GM12878 (cell line): ENCODE results near the gene M1AP.

ENCODE experiments used
- CEBPB ChIP-seq, 2 experiments: fragments of 150-350 bp in 1 of 2; IDR thresholded peaks; 2 replicates each; pipeline ENCODE4 v1.6.1; 2012 to 2014; ENCODE audit warnings: low read depth in 2 of 2, low read length in 2 of 2, borderline replicate concordance in 1 of 2, inconsistent platforms in 1 of 2
- CTCF ChIP-seq, 3 experiments: IDR thresholded peaks in 2 of 3; conservative IDR thresholded peaks in 1 of 3; 2 replicates each; pipeline ENCODE4 v1.5.1; 2011; ENCODE audit warnings: low read depth in 3 of 3, low read length in 3 of 3, mild to moderate bottlenecking in 3 of 3, control low read depth in 2 of 3, moderate library complexity in 2 of 3, inconsistent platforms in 1 of 3, mixed read lengths in 1 of 3; ENCODE audit not compliant: control insufficient read depth in 2 of 3, insufficient read depth in 1 of 3; ENCODE audit errors: extremely low read depth in 1 of 3
- EZH2 ChIP-seq: IDR thresholded peaks from 2 replicates; pipeline ENCODE4 v1.6.1; 2012; ENCODE audit warnings: low read depth, mild to moderate bottlenecking, control low read depth, inconsistent platforms, low read length, borderline replicate concordance; ENCODE audit not compliant: control insufficient read depth
- RFX5 ChIP-seq: IDR thresholded peaks from 2 replicates; pipeline ENCODE4 v1.6.1; 2011; ENCODE audit warnings: low read depth, low read length, improper control_type of control experiment

- TF ChIP-seq EZH2 (no peak), CEBPB (IDR thresholded peaks at IDR 0.05; ENCODE audit: borderline replicate concordance in 1 of 2, low read depth in 2 of 2, low read length in 2 of 2) (no peak), RFX5 (no peak), CTCF (IDR thresholded peaks at IDR 0.05 in 2 of 3, conservative IDR thresholded peaks at IDR 0.05 in 1 of 3; ENCODE audit: control insufficient read depth in 2 of 3, extremely low read depth in 1 of 3, insufficient read depth in 1 of 3, low read depth in 3 of 3, low read length in 3 of 3) (no peak)
These were observed 93.2 kb downstream of the M1AP start for GRCh38 chr2:74554820-74555531.
